K562 (cell line): ENCODE measurements around the gene STX2. TPM values are rescaled to one million over a fixed set of nuclear protein-coding genes. Genes with fewer than 3 reads are reported as not detected.

Source experiments
- KAT7 ChIP-seq: sonication (generic); formaldehyde crosslinking; IDR thresholded peaks from 2 replicates; pipeline ENCODE4 v1.8.0; 2022; ENCODE audit warnings: missing genetic modification reagents, mild to moderate bottlenecking, borderline replicate concordance
- MAFF ChIP-seq: IDR thresholded peaks from 2 replicates; pipeline ENCODE4 v1.6.1; 2012; ENCODE audit warnings: low read length, improper control_type of control experiment
- NBN ChIP-seq: fragments of 450-650 bp; IDR thresholded peaks from 2 replicates; pipeline ENCODE4 v1.6.1; 2016; ENCODE audit warnings: low read depth, mild to moderate bottlenecking
- NCOR1 ChIP-seq: fragments of 450-650 bp; IDR thresholded peaks from 2 replicates; pipeline ENCODE4 v1.6.1; 2016; ENCODE audit warnings: mild to moderate bottlenecking, moderate library complexity
- NR3C1 ChIP-seq: sonication (generic); formaldehyde crosslinking; IDR thresholded peaks from 2 replicates; pipeline ENCODE4 v1.8.1; 2022; ENCODE audit warnings: missing genetic modification reagents
- PHB ChIP-seq: fragments of 250-450 bp; sonication (Bioruptor Pico); IDR thresholded peaks from 2 replicates; pipeline ENCODE4 v1.5.0; 2021
- PKNOX1 ChIP-seq: fragments of 450-650 bp; IDR thresholded peaks from 2 replicates; pipeline ENCODE4 v1.6.1; 2016
- SIN3B ChIP-seq: fragments of 450-650 bp; IDR thresholded peaks from 2 replicates; pipeline ENCODE4 v1.6.1; 2017; ENCODE audit warnings: low read depth, mild to moderate bottlenecking, moderate library complexity
- SREBF1 ChIP-seq: fragments of 150-350 bp; IDR thresholded peaks from 2 replicates; pipeline ENCODE4 v1.6.1; 2014; ENCODE audit warnings: antibody characterized with exemption, low read depth, low read length, borderline replicate concordance
- WHSC1 ChIP-seq: IDR thresholded peaks from one replicate; pipeline ENCODE4 v1.6.1; 2012; ENCODE audit warnings: low read length, control low read depth, inconsistent platforms
- ZNF324 ChIP-seq: fragments of 250-450 bp; sonication (Bioruptor Pico); IDR thresholded peaks from 2 replicates; pipeline ENCODE4 v1.4.0; 2020; ENCODE audit warnings: mild to moderate bottlenecking
- ZNF830 ChIP-seq: fragments of 250-450 bp; sonication (Bioruptor Pico); IDR thresholded peaks from 2 replicates; pipeline ENCODE4 v1.5.0; 2021; ENCODE audit warnings: mild to moderate bottlenecking
- polyA plus RNA-seq, 8 experiments: library from polyadenylated mRNA; depleted of rRNA in 4 of 8; stranded (reverse) in 5 of 8; unstranded in 3 of 8; fragments of >200 nt; fragmentation: Nextera tagmentation in 2 of 8; fragmentation: Illumina TruSeq in 1 of 8; extraction: Ambion mirVana in 2 of 8; extraction: Trizol in 1 of 8; gene quantifications; 2 replicates each; pipeline versions ENCODE4 v1.2.1 to v1.2.3, GENCODE V29; 2011 to 2014; ENCODE audit warnings: inconsistent platforms in 1 of 8, missing spikeins in 1 of 8
- total RNA-seq, 7 experiments: library from RNA; depleted of rRNA in 6 of 7; stranded (reverse); fragments of >200 nt in 6 of 7; fragmentation: Illumina TruSeq in 2 of 7; extraction: Trizol in 2 of 7; gene quantifications; 2 replicates each; pipeline versions ENCODE4 v1.2.1 to v1.2.3, GENCODE V29; 2011 to 2021; ENCODE audit warnings: low replicate concordance in 1 of 7

The STX2 gene
- total and polyA plus RNA-seq, 9 of the 15 experiments (the other 6 are each of a cell fraction or from before 2014, with no cell fraction given) = 22.2 to 54.6 (median 30.8) TPM

GRCh38 chr12:130819681-130820080 lies 19.4 kb downstream of the STX2 start (continued):
- TF ChIP-seq PKNOX1 (no peak), ZNF324 (no peak), MAFF (no peak), WHSC1 (no peak), NBN (no peak), KAT7 (no peak), SIN3B (no peak), ZNF830 (CRISPR knock-in tag) (no peak), NCOR1 (no peak), NR3C1 (CRISPR knock-in tag) (no peak), PHB (CRISPR knock-in tag) (no peak), SREBF1 (no peak)
